NCI-H128 (cell line): Measurements from ENCODE around the gene RAE1.

Source experiments
- DNase-seq: peaks from one replicate; lab custom pipeline; 2025; ENCODE audit not compliant: unreplicated experiment; lab: John Stamatoyannopoulos, UW

The RAE1 gene

GRCh38 chr20:57398231-57398821, 47.3 kb downstream of the RAE1 start:
- DNase-seq, result no peak

GRCh38 chr20:57398901-57399535, 48.0 kb downstream of the RAE1 start:
- DNase-seq, result no peak

- no peak for DNase-seq
These were observed 48.6 kb downstream of the RAE1 start for GRCh38 chr20:57399587-57400155.

GRCh38 chr20:57400231-57400701, 49.2 kb downstream of the RAE1 start:
- no peak for DNase-seq

GRCh38 chr20:57400821-57401564, 49.9 kb downstream of the RAE1 start:
- no peak for DNase-seq

GRCh38 chr20:57401565-57401918, 50.5 kb downstream of the RAE1 start:
- DNase-seq, result no peak

GRCh38 chr20:57402206-57403125, 51.4 kb downstream of the RAE1 start:
- no peak for DNase-seq

GRCh38 chr20:57403216-57403615, 52.2 kb downstream of the RAE1 start:
- no peak for DNase-seq

GRCh38 chr20:57404006-57404405, 53.0 kb downstream of the RAE1 start:
- DNase-seq, result no peak

- no peak for DNase-seq
These were observed 53.5 kb downstream of the RAE1 start for GRCh38 chr20:57404419-57405072.

- no peak for DNase-seq
These were observed 54.4 kb downstream of the RAE1 start for GRCh38 chr20:57405236-57406016.

- no peak for DNase-seq
These were observed 56.5 kb downstream of the RAE1 start for GRCh38 chr20:57407541-57407956.

- DNase-seq, result no peak
These were observed 57.1 kb downstream of the RAE1 start for GRCh38 chr20:57408131-57408530.

GRCh38 chr20:57408536-57409233, 57.6 kb downstream of the RAE1 start:
- no peak for DNase-seq

- no peak for DNase-seq
These were observed 58.2 kb downstream of the RAE1 start for GRCh38 chr20:57409316-57409671.

GRCh38 chr20:57409672-57410397, 58.8 kb downstream of the RAE1 start:
- DNase-seq, result no peak

GRCh38 chr20:57410398-57410920, 59.4 kb downstream of the RAE1 start:
- DNase-seq, result no peak

- no peak for DNase-seq
These were observed 59.9 kb downstream of the RAE1 start for GRCh38 chr20:57410924-57411323.
